Liver (tissue), 9 donors: Measurements from ENCODE around the gene ZNF334. TPM values are rescaled to one million over a fixed set of nuclear protein-coding genes. Genes with fewer than 3 reads are reported as not detected.

Experiments
- DNase-seq: peaks from one replicate; pipeline ENCODE4 v3.0.0-alpha.2; 2017; ENCODE audit warnings: low spot score
- H3K27ac ChIP-seq, 2 donors: one replicate each; pipeline ENCODE4 v1.7.0; 2013; ENCODE audit warnings: inconsistent platforms in 2 of 2, low read length in 2 of 2, control low read depth in 1 of 2, low read depth in 1 of 2, mild to moderate bottlenecking in 1 of 2
- H3K27me3 ChIP-seq, 4 donors: one replicate each; pipeline versions ENCODE4 v1.6.1 to v1.7.0; 2013; ENCODE audit warnings: low read length in 3 of 4, inconsistent platforms in 1 of 4, mild to moderate bottlenecking in 1 of 4, moderate library complexity in 1 of 4; ENCODE audit not compliant: control insufficient read depth in 4 of 4, insufficient read depth in 4 of 4
- H3K36me3 ChIP-seq, 4 donors: one replicate each; pipeline versions ENCODE4 v1.6.1 to v1.7.0; 2013; ENCODE audit warnings: low read length in 3 of 4, mild to moderate bottlenecking in 3 of 4, low read depth in 1 of 4, moderate library complexity in 1 of 4; ENCODE audit not compliant: control insufficient read depth in 4 of 4, insufficient read depth in 3 of 4
- H3K4me1 ChIP-seq, 4 donors: one replicate each; pipeline versions ENCODE4 v1.6.1 to v1.7.0; 2013; ENCODE audit warnings: low read length in 3 of 4, mild to moderate bottlenecking in 3 of 4, moderate library complexity in 1 of 4; ENCODE audit not compliant: control insufficient read depth in 4 of 4, insufficient read depth in 4 of 4
- H3K4me3 ChIP-seq, 3 donors: one replicate each; pipeline versions ENCODE4 v1.6.1 to v1.7.0; 2013; ENCODE audit warnings: low read length in 3 of 3, control low read depth in 1 of 3, low read depth in 1 of 3, mild to moderate bottlenecking in 1 of 3
- H3K9ac ChIP-seq, 2 donors: one replicate each; pipeline ENCODE4 v1.7.0; 2013; ENCODE audit warnings: low read length in 2 of 2, mild to moderate bottlenecking in 2 of 2, moderate library complexity in 2 of 2, control low read depth in 1 of 2, low read depth in 1 of 2
- H3K9me3 ChIP-seq, 4 donors: one replicate each; pipeline versions ENCODE4 v1.6.1 to v1.7.0; 2013; ENCODE audit warnings: low read length in 3 of 4; ENCODE audit not compliant: control insufficient read depth in 4 of 4
- CTCF ChIP-seq: fragments of 150-350 bp; IDR thresholded peaks from 2 replicates; pipeline ENCODE4 v1.5.1; 2017; ENCODE audit warnings: improper control_type of control experiment, low read depth, low read length; ENCODE audit not compliant: missing input control
- EGR1 ChIP-seq, 2 donors: IDR thresholded peaks; 2 replicates each; pipeline ENCODE4 v1.6.1; 2016 to 2018; ENCODE audit warnings: antibody characterized with exemption in 2 of 2, low read depth in 2 of 2
- FOXA1 ChIP-seq: IDR thresholded peaks from 2 replicates; pipeline ENCODE4 v1.6.1; 2016; ENCODE audit warnings: antibody characterized with exemption
- FOXA2 ChIP-seq: IDR thresholded peaks from 2 replicates; pipeline ENCODE4 v1.6.1; 2016; ENCODE audit warnings: antibody characterized with exemption
- GABPA ChIP-seq, 2 donors: IDR thresholded peaks in 1 of 2; conservative IDR thresholded peaks in 1 of 2; 2 replicates each; pipeline ENCODE4 v1.6.1; 2016; ENCODE audit warnings: antibody characterized with exemption in 2 of 2, mild to moderate bottlenecking in 1 of 2, moderate library complexity in 1 of 2
- HNF4A ChIP-seq, 2 donors: conservative IDR thresholded peaks; 2 replicates each; pipeline ENCODE4 v1.6.1; 2016; ENCODE audit warnings: antibody characterized with exemption in 2 of 2, mild to moderate bottlenecking in 2 of 2
- HNF4G ChIP-seq: IDR thresholded peaks from 2 replicates; pipeline ENCODE4 v1.6.1; 2016; ENCODE audit warnings: antibody characterized with exemption
- JUND ChIP-seq, 2 donors: IDR thresholded peaks; 2 replicates each; pipeline ENCODE4 v1.6.1; 2016; ENCODE audit warnings: antibody characterized with exemption in 2 of 2
- MAX ChIP-seq: IDR thresholded peaks from 2 replicates; pipeline ENCODE4 v1.6.1; 2016; ENCODE audit warnings: antibody characterized with exemption
- NR2F2 ChIP-seq: IDR thresholded peaks from 2 replicates; pipeline ENCODE4 v1.6.1; 2016; ENCODE audit warnings: antibody characterized with exemption
- RAD21 ChIP-seq, 2 donors: IDR thresholded peaks; 2 replicates each; pipeline ENCODE4 v1.6.1; 2016; ENCODE audit warnings: antibody characterized with exemption in 2 of 2, mild to moderate bottlenecking in 2 of 2
- REST ChIP-seq: IDR thresholded peaks from 2 replicates; pipeline ENCODE4 v1.6.1; 2016; ENCODE audit warnings: antibody characterized with exemption, mild to moderate bottlenecking
- RXRA ChIP-seq, 2 donors: IDR thresholded peaks; 2 replicates each; pipeline ENCODE4 v1.6.1; 2017 to 2018; ENCODE audit warnings: antibody characterized with exemption in 2 of 2, mild to moderate bottlenecking in 1 of 2
- SP1 ChIP-seq: IDR thresholded peaks from 2 replicates; pipeline ENCODE4 v1.6.1; 2018; ENCODE audit warnings: antibody characterized with exemption, mild to moderate bottlenecking
- TAF1 ChIP-seq: conservative IDR thresholded peaks from 2 replicates; pipeline ENCODE4 v1.6.1; 2016; ENCODE audit warnings: antibody characterized with exemption, mild to moderate bottlenecking
- YY1 ChIP-seq: IDR thresholded peaks from 2 replicates; pipeline ENCODE4 v1.6.1; 2016; ENCODE audit warnings: antibody characterized with exemption, mild to moderate bottlenecking
- ZBTB33 ChIP-seq: IDR thresholded peaks from 2 replicates; pipeline ENCODE4 v1.6.1; 2016; ENCODE audit warnings: antibody characterized with exemption
- WGBS: extraction: QIAGEN DNeasy Blood & Tissue Kit; methylation state at CpG from one replicate; pipeline ENCODE4 v1.1.7; 2013; 5-methylcytosine and 5-hydroxymethylcytosine counted together
- polyA plus RNA-seq, 2 donors: library from polyadenylated mRNA; stranded (reverse) in 1 of 2; unstranded in 1 of 2; fragments of 200-250 nt in 1 of 2; fragments of >200 nt in 1 of 2; fragmentation: Nextera tagmentation in 1 of 2; extraction: Ambion mirVana in 1 of 2; gene quantifications; one replicate each; pipeline versions ENCODE4 v1.2.1 to v1.2.3, GENCODE V29; 2013 to 2015
- total RNA-seq, 2 donors: library from RNA; depleted of rRNA; stranded (reverse); fragments of >200 nt; gene quantifications; one replicate each; pipeline ENCODE4 v1.2.3, GENCODE V29; 2014
- TF ChIP-seq, protein P1 (sequence below): IDR thresholded peaks from 2 replicates; pipeline ENCODE4 v1.6.1; 2016; ENCODE audit warnings: antibody characterized with exemption
- donor health status: healthy.
- donor health status: healthy.
- donor health status: healthy.
- donor health status: healthy.
- donor health status: healthy.

ZNF334 gene
- total and polyA plus RNA-seq, 4 donors: 0.65 to 3.3 (median 1.2) TPM

DNA sequence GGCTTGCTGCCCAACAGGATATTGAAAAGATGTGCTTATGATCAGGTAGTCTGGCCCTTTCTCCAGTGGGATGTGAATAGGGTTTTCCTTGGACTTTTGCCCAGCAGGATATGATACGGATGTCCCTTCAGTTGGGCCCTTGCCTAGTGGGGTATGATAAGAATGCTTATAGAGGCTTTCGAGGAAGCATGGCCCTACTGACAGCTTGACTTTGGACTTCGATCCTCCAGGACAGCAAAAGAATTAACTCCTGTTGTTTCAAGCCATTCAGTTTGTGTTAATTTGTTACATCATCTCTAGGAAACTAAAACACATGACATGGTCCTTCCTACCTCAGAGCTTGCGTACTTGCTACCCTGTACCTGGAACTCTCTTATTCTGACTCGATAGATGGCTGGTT, 9.7 kb upstream of the ZNF334 start:
- 49% methylated on average over 5 of the region's 5 CpGs for WGBS
- Histone ChIP-seq H3K27me3 (peaks cover 0 to 6% (median 0%) of the 10 kb centered on the region in 4 donors), H3K36me3 (no peaks in the 10 kb centered on the region), H3K4me3 (no peak overlapping the region), H3K9ac (no peak overlapping the region), H3K4me1 (no peaks in the 10 kb centered on the region), H3K27ac (no peak overlapping the region), H3K9me3 (no peaks in the 10 kb centered on the region)
- no peak for DNase-seq
- no peak for TF ChIP-seq NR2F2
- TF ChIP-seq, protein P1, sequence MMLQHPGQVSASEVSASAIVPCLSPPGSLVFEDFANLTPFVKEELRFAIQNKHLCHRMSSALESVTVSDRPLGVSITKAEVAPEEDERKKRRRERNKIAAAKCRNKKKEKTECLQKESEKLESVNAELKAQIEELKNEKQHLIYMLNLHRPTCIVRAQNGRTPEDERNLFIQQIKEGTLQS: no peak
- TF ChIP-seq RAD21 (IDR thresholded peaks at IDR 0.05): no peak
- no peak for TF ChIP-seq FOXA1
- TF ChIP-seq MAX: no peak
- TF ChIP-seq RXRA (IDR thresholded peaks at IDR 0.05): no peak
- TF ChIP-seq HNF4A (conservative IDR thresholded peaks at IDR 0.05): no peak
- TF ChIP-seq HNF4G: no peak
- no peak for TF ChIP-seq ZBTB33
- no peak for TF ChIP-seq REST
- no peak for TF ChIP-seq CTCF
- no peak for TF ChIP-seq FOXA2
- TF ChIP-seq TAF1: no peak
- TF ChIP-seq GABPA (IDR thresholded peaks at IDR 0.05 in 1 of 2, conservative IDR thresholded peaks at IDR 0.05 in 1 of 2): no peak
- no peak for TF ChIP-seq SP1
- no peak for TF ChIP-seq JUND (IDR thresholded peaks at IDR 0.05)
- no peak for TF ChIP-seq EGR1 (IDR thresholded peaks at IDR 0.05; ENCODE audit: low read depth in 2 of 2)
- no peak for TF ChIP-seq YY1
